ENCODE measurements around the gene GET4. TPM values are rescaled to one million over a fixed set of nuclear protein-coding genes. Genes with fewer than 3 reads are reported as not detected.

Gene GET4
- polyA plus RNA-seq, 1 of the 3 experiments (the other 2 are of a cell fraction), result 63.1 TPM

- Histone ChIP-seq H3K27me3 (ENCODE audit: insufficient read depth) (no peaks in the 10 kb centered on the region), H3K4me1 (ENCODE audit: control insufficient read depth in 1 of 2, insufficient read depth in 2 of 2, low read depth in 1 of 2, low read length in 1 of 2) (peaks cover 11 to 19% of the 10 kb centered on the region in 2 experiments; a peak in 1 of 4 replicates), H3F3A (replicated peaks; ENCODE audit: insufficient read depth) (peaks cover 13% of the 10 kb centered on the region), H3K79me2 (ENCODE audit: insufficient read depth) (peaks cover 78% of the 10 kb centered on the region), H3K4me2 (no peak overlapping the region), H3K9me2 (no peaks in the 10 kb centered on the region), H4K20me1 (ENCODE audit: insufficient read depth) (peaks cover 68% of the 10 kb centered on the region), H3K4me3 (ENCODE audit: low read depth in 2 of 2, low read length in 1 of 2) (no peak overlapping the region), H3K9me3 (no peaks in the 10 kb centered on the region), H3K36me3 (replicated peaks in 1 of 2; ENCODE audit: control insufficient read depth in 1 of 2, insufficient read depth in 2 of 2, low read length in 1 of 2) (peaks cover 15 to 20% of the 10 kb centered on the region in 2 experiments), H2AFZ (ENCODE audit: low read depth) (no peak overlapping the region), H3K27ac (ENCODE audit: low read depth in 2 of 2, low read length in 1 of 2) (no peak overlapping the region), H3K9ac (no peak overlapping the region)
- 93% methylated on average over 14 of the region's 14 CpGs for WGBS (ENCODE audit: low lambda C conversion rate)
- CTCF ChIA-PET, result interaction anchor here (0.9 to 2.3 kb wide), 4 partner anchors 85 to 547 kb away, joined by 3 to 7 read pairs (median 4); no protein-coding TSS in a partner anchor
- TF ChIP-seq SMC3 (IDR thresholded peaks at IDR 0.05; ENCODE audit: low read depth, low read length), result no peak
- no peak for TF ChIP-seq POLR2AphosphoS5 (IDR thresholded peaks at IDR 0.05; ENCODE audit: low read depth, low read length)
- no peak for TF ChIP-seq TCF12 (IDR thresholded peaks at IDR 0.05)
- no peak for TF ChIP-seq IRF3 (IDR thresholded peaks at IDR 0.05; ENCODE audit: low read depth, low read length)
- no peak for TF ChIP-seq USF2 (IDR thresholded peaks at IDR 0.05; ENCODE audit: borderline replicate concordance, low read depth, low read length)
- TF ChIP-seq CTCF (IDR thresholded peaks at IDR 0.05), result no peak
- no peak for TF ChIP-seq MXI1 (IDR thresholded peaks at IDR 0.05; ENCODE audit: low read depth, low read length)
- TF ChIP-seq RCOR1 (IDR thresholded peaks at IDR 0.05; ENCODE audit: low read length), result no peak
- no peak for TF ChIP-seq MAX (IDR thresholded peaks at IDR 0.05; ENCODE audit: low read depth)
- no peak for TF ChIP-seq RFX5 (IDR thresholded peaks at IDR 0.05; ENCODE audit: low read length)
- no peak for TF ChIP-seq NFIC (IDR thresholded peaks at IDR 0.05; ENCODE audit: borderline replicate concordance)
- no peak for TF ChIP-seq PBX3 (IDR thresholded peaks at IDR 0.05)
- TF ChIP-seq REST (IDR thresholded peaks at IDR 0.05; ENCODE audit: low read depth, low read length), result no peak
- no peak for TF ChIP-seq RXRA (IDR thresholded peaks at IDR 0.05; ENCODE audit: borderline replicate concordance, low read depth)
- TF ChIP-seq YY1 (IDR thresholded peaks at IDR 0.05; ENCODE audit: low read depth), result no peak
- TF ChIP-seq NRF1 (IDR thresholded peaks at IDR 0.05; ENCODE audit: low read depth, low read length), result no peak
- POLR2A ChIA-PET, result no interaction called here
- no peak for DNase-seq
Measured at GRCh38 chr7:879706-880105, 3.4 kb downstream of the GET4 start.
